ENCODE results near the gene LRRTM4.

Gene LRRTM4

GRCh38 chr2:76921006-76921405 is 601.2 kb downstream of the LRRTM4 start:
- no peak for TF ChIP-seq POLR2AphosphoS5 (IDR thresholded peaks at IDR 0.05; ENCODE audit: low read depth, low read length)
- no peak for TF ChIP-seq REST (IDR thresholded peaks at IDR 0.05; ENCODE audit: insufficient read depth in 1 of 2, low read depth in 2 of 2, low read length in 2 of 2)
- TF ChIP-seq TAF1 (IDR thresholded peaks at IDR 0.05; ENCODE audit: borderline replicate concordance, insufficient read depth, low read length), result no peak
- TF ChIP-seq SIN3A (IDR thresholded peaks at IDR 0.05; ENCODE audit: borderline replicate concordance, insufficient read depth, low read length), result no peak
- no peak for TF ChIP-seq FOXP2 (optimal IDR thresholded peaks at IDR 0.05; ENCODE audit: borderline replicate concordance, extremely low read depth, extremely low read length, insufficient read depth)

- TF ChIP-seq REST (IDR thresholded peaks at IDR 0.05; ENCODE audit: insufficient read depth in 1 of 2, low read depth in 2 of 2, low read length in 2 of 2) (no peak), SIN3A (IDR thresholded peaks at IDR 0.05; ENCODE audit: borderline replicate concordance, insufficient read depth, low read length) (no peak), TAF1 (IDR thresholded peaks at IDR 0.05; ENCODE audit: borderline replicate concordance, insufficient read depth, low read length) (no peak), POLR2AphosphoS5 (IDR thresholded peaks at IDR 0.05; ENCODE audit: low read depth, low read length) (no peak), FOXP2 (optimal IDR thresholded peaks at IDR 0.05; ENCODE audit: borderline replicate concordance, extremely low read depth, extremely low read length, insufficient read depth) (no peak)
Observed at GRCh38 chr2:76895469-76895868, 626.7 kb downstream of the LRRTM4 start.

- TF ChIP-seq SIN3A (IDR thresholded peaks at IDR 0.05; ENCODE audit: borderline replicate concordance, insufficient read depth, low read length), result no peak
- no peak for TF ChIP-seq FOXP2 (optimal IDR thresholded peaks at IDR 0.05; ENCODE audit: borderline replicate concordance, extremely low read depth, extremely low read length, insufficient read depth)
- TF ChIP-seq REST (IDR thresholded peaks at IDR 0.05; ENCODE audit: insufficient read depth in 1 of 2, low read depth in 2 of 2, low read length in 2 of 2), result no peak
- TF ChIP-seq POLR2AphosphoS5 (IDR thresholded peaks at IDR 0.05; ENCODE audit: low read depth, low read length), result no peak
- TF ChIP-seq TAF1 (IDR thresholded peaks at IDR 0.05; ENCODE audit: borderline replicate concordance, insufficient read depth, low read length), result no peak
Observed at GRCh38 chr2:76870581-76870980, 651.6 kb downstream of the LRRTM4 start.

GRCh38 chr2:76870011-76870410 is 652.2 kb downstream of the LRRTM4 start:
- TF ChIP-seq FOXP2 (optimal IDR thresholded peaks at IDR 0.05; ENCODE audit: borderline replicate concordance, extremely low read depth, extremely low read length, insufficient read depth), result no peak
- TF ChIP-seq REST (IDR thresholded peaks at IDR 0.05; ENCODE audit: insufficient read depth in 1 of 2, low read depth in 2 of 2, low read length in 2 of 2), result no peak
- TF ChIP-seq SIN3A (IDR thresholded peaks at IDR 0.05; ENCODE audit: borderline replicate concordance, insufficient read depth, low read length), result no peak
- TF ChIP-seq TAF1 (IDR thresholded peaks at IDR 0.05; ENCODE audit: borderline replicate concordance, insufficient read depth, low read length), result no peak
- TF ChIP-seq POLR2AphosphoS5 (IDR thresholded peaks at IDR 0.05; ENCODE audit: low read depth, low read length), result no peak

- no peak for TF ChIP-seq POLR2AphosphoS5 (IDR thresholded peaks at IDR 0.05; ENCODE audit: low read depth, low read length)
- TF ChIP-seq TAF1 (IDR thresholded peaks at IDR 0.05; ENCODE audit: borderline replicate concordance, insufficient read depth, low read length), result no peak
- no peak for TF ChIP-seq REST (IDR thresholded peaks at IDR 0.05; ENCODE audit: insufficient read depth in 1 of 2, low read depth in 2 of 2, low read length in 2 of 2)
- TF ChIP-seq FOXP2 (optimal IDR thresholded peaks at IDR 0.05; ENCODE audit: borderline replicate concordance, extremely low read depth, extremely low read length, insufficient read depth), result no peak
- TF ChIP-seq SIN3A (IDR thresholded peaks at IDR 0.05; ENCODE audit: borderline replicate concordance, insufficient read depth, low read length), result 0 out of 2 replicates have a peak, but pooled peaks have one; percentile 37
Observed at GRCh38 chr2:76867854-76868253, 654.3 kb downstream of the LRRTM4 start.
